Activated T-helper 9 cell treated with anti-CD3 and anti-CD28 coated beads, Interleukin-2, amount 50 U/mL, for 16 hours (primary cell): ENCODE results near the gene SYT1.

ENCODE experiments used
- DNase-seq: peaks from one replicate; pipeline ENCODE4 v3.0.0-alpha.2; 2020; ENCODE audit warnings: low read depth

Gene SYT1

GRCh38 chr12:78891646-78892353 lies 27.2 kb downstream of the SYT1 start:
- no peak for DNase-seq

GRCh38 chr12:78898416-78898815 lies 33.8 kb downstream of the SYT1 start:
- no peak for DNase-seq

GRCh38 chr12:78914859-78915331 lies 50.3 kb downstream of the SYT1 start:
- no peak for DNase-seq

GRCh38 chr12:78916845-78917480 lies 52.4 kb downstream of the SYT1 start:
- no peak for DNase-seq

- no peak for DNase-seq
These were observed 52.9 kb downstream of the SYT1 start for GRCh38 chr12:78917513-78917912.

GRCh38 chr12:78918268-78918667 lies 53.7 kb downstream of the SYT1 start:
- no peak for DNase-seq

- no peak for DNase-seq
These were observed 63.9 kb downstream of the SYT1 start for GRCh38 chr12:78928200-78929074.

- no peak for DNase-seq
These were observed 64.5 kb downstream of the SYT1 start for GRCh38 chr12:78929075-78929418.

- DNase-seq = no peak
These were observed 67.0 kb downstream of the SYT1 start for GRCh38 chr12:78931466-78931990.

- DNase-seq = no peak
These were observed 68.4 kb downstream of the SYT1 start for GRCh38 chr12:78933014-78933413.

GRCh38 chr12:78938341-78939084 lies 73.9 kb downstream of the SYT1 start:
- no peak for DNase-seq

- DNase-seq = no peak
These were observed 85.0 kb downstream of the SYT1 start for GRCh38 chr12:78949532-78949931.

GRCh38 chr12:78951803-78952551 lies 87.4 kb downstream of the SYT1 start:
- no peak for DNase-seq

GRCh38 chr12:78952552-78952929 lies 88.0 kb downstream of the SYT1 start:
- no peak for DNase-seq

- DNase-seq = no peak
These were observed 94.4 kb downstream of the SYT1 start for GRCh38 chr12:78958941-78959340.

- no peak for DNase-seq
These were observed 95.0 kb downstream of the SYT1 start for GRCh38 chr12:78959556-78959955.

- DNase-seq = no peak
These were observed 96.6 kb downstream of the SYT1 start for GRCh38 chr12:78961171-78961570.

- DNase-seq = no peak
These were observed 99.1 kb downstream of the SYT1 start for GRCh38 chr12:78963439-78964227.

GRCh38 chr12:78964521-78964920 lies 99.9 kb downstream of the SYT1 start:
- DNase-seq = no peak

- DNase-seq = no peak
These were observed 101.5 kb downstream of the SYT1 start for GRCh38 chr12:78966062-78966461.
